Measurements from ENCODE around the gene PRRC1.

The PRRC1 gene

DNA sequence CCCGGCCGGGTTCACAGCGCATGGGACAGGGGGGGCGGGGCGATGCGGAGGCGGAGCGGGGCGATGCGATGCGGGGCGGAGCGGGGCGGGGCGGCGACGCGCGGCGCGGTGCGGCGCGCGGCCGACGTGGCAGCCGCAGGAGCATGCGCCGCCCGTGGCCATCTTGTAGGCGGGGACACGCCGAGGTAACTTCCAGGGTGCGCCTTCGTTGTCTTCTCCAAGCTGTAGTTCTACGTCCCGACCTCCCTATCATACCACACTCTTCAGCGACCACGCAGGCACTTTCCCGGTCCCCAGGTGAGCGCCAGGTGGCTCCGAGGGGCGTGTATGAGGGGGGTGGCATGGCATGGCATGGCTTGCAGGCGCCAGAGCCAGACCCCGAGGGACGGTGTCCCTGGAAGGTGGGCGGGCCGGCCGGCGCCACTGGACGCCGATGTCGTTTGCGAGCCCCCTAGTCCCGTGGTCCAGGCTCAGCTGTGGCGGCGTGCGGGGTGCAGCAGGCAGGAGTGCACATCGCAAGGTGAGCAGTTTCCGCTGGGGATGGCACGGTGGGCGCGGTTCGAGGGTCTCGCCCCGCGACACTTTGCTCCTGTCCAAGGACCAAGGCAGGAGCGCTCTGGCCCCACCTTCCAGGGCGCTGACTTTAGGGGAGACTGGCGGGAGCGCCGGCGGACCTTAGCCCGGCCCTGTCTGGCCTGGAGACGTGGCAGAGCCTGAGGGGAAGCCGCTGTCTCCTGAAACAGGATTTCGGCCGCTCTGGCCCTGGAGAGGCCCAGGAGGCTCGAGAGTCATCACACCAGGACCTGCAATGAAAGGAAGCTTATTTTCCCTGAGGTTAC lies at the start of gene PRRC1:
TSS of gene PRRC1 (plus strand) at position 161 of the 839 bp plus-strand sequence. CDS start 5,840 bp downstream, outside the sequence.
- in situ Hi-C loops (cut with MboI; ENCODE audit: low sequenced_read_pairs): no loop called here

- in situ Hi-C loops (cut with MboI; ENCODE audit: low sequenced_read_pairs): no loop called here
Observed at GRCh38 chr5:127471211-127471610, 46.2 kb upstream of the PRRC1 start.

DNA sequence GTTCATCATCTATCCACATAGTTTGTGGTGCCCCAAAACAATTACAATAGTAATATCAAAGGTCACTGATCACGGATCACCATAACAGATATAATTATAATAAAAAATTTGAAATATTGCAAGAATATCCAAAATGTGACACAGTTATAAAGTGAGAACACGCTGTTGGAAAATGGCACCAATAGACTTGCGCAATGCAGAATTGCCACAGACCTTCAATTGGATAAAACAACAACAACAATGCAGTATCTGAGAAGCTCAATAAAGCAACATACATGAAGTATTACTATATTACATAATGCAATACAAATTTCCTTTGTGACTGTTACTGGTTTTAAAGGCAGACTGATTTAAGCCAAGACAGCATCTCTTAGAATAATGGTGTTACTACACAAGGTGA lies 44.7 kb upstream of the PRRC1 start:
- in situ Hi-C loops (cut with MboI; ENCODE audit: low sequenced_read_pairs): no loop called here

DNA sequence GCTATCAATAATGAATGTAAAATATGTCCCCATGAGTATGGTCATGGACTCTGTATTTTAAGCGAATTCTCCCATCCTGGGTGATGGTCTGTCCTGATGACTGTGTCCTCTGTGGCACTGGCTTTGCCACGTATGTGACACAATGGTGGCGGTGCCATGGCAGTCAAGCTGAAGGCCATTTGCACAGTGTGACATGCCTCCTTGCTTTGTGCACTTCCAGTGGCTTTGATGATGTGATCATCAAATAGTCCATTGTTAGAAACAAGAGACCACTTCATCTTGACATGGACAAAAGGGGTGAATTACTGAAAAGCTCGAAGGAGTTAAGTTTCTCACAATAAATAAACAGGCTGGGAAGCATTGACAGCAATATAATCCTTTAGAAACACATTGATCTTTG lies 31.0 kb upstream of the PRRC1 start:
- in situ Hi-C loops (cut with MboI; ENCODE audit: low sequenced_read_pairs): no loop called here

DNA sequence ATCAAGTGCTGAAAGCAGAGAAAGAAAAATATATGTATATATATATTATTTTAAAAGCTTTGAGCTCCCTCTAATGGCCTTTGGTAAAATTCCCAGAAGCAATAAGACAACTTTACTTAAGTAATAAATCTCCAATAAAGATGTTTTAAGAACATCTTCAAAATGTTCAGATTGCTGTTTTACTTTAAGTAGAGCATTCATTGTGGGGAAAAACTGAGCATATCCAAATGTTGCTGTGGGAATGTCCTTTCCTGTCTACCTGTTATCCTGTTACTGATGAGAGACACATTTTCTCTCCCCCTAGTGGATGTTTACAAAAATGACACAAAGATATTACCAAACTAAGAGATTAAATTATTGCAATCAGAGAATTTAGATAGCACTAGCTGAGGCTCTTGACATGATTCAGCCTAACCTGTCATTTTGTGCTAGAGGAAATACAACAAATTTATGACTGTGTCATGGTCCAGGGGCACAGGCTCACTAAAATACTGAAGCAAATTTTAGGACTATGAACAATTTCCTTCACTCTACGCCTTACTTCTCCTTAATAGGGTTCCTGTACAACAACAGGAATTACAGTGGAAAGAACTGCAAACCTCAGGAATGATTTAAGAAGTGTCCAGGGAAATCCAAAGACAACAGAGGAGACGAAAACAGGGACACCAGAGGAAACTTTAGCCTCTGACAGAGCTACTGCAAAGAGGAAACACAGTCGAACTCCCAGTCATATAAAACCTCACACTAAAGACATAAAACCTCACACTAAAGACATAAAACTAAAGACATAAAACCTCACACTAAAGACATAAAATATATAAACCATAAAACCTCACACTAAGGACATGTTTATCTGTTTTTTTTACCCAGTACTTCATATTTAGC lies 24.3 kb upstream of the PRRC1 start:
- in situ Hi-C loops (cut with MboI; ENCODE audit: low sequenced_read_pairs): no loop called here

DNA sequence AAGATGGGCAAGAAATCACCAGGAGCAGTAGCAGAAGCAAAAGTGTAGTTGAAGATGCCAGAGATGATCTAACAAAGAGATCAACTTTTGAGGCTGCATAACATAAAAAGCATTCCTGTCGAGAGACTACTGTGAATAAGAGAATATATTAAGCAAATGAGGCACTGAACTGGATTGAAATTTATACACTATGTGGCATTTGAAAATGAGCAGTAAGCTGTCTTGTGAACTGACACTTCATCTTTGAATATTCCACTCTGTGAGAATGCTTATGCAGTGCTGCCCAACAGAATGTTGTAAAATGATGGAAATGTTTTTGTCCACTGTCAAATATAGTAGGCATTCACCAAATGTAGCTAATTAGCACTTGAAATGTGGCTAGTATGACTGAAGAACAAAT lies 18.9 kb upstream of the PRRC1 start:
- in situ Hi-C loops (cut with MboI; ENCODE audit: low sequenced_read_pairs): no loop called here

- in situ Hi-C loops (cut with MboI; ENCODE audit: low sequenced_read_pairs): no loop called here
Observed at GRCh38 chr5:127505905-127506304, 11.5 kb upstream of the PRRC1 start.

- in situ Hi-C loops (cut with MboI; ENCODE audit: low sequenced_read_pairs): no loop called here
Observed at GRCh38 chr5:127506616-127507015, 10.8 kb upstream of the PRRC1 start.

DNA sequence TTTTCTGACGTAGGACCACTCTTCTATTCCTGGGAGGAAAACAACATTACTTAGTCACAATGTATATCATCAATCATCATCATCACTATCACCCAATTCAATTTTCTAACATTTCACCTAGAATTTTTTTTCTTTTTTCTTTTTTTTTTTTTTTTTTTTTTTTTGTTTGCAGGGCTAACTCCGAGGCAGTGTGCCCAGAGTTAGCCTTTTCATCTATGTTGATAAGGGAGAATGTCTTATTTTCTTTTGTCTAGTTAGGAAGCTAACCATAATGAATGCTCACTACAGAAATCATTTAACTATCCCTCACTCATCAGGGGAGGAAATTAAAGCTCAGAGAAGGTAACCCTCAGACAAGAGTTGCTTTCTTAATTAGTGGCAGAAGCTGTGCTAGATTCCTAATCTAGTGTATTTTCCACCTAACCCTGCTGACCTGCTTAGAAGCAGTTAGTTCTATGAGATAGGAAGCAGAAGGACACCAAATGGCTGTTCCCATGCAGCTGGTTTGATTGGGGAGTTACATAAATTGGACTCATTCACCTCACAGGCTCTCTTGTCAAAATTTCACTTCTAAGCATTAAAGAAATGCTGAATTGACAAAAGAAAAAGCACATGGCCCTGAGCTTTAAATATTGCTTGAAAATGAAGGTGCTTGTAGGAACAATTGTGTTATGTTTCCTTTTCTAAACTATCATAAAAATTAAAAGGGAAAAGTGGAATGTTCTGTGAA lies 8.6 kb upstream of the PRRC1 start:
- in situ Hi-C loops (cut with MboI; ENCODE audit: low sequenced_read_pairs): no loop called here

GRCh38 chr5:127513408-127513970 lies 4.0 kb upstream of the PRRC1 start:
- in situ Hi-C loops (cut with MboI; ENCODE audit: low sequenced_read_pairs): no loop called here

- in situ Hi-C loops (cut with MboI; ENCODE audit: low sequenced_read_pairs): no loop called here
Observed at GRCh38 chr5:127514816-127515215, 2.6 kb upstream of the PRRC1 start.

- in situ Hi-C loops (cut with MboI; ENCODE audit: low sequenced_read_pairs): no loop called here
Observed at GRCh38 chr5:127515693-127516440, 1.6 kb upstream of the PRRC1 start.

DNA sequence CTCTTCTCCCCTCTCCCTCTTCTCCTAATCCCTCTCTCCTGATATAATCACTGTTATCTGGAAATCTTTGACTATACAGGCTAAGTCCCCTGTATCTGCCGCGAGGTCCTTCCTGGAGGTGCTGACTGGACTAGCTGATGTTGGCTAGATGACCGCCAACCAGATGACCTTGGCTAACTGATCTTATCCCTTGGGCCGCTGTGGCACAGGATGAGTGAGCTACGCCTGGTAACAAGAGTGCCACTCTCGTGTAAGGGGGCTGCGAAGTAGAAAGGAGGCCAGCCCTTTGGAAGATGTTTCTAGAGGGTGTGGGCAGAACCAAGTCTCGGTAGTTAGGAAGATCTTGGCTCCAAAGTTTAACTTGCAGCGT lies 345 bp upstream of the PRRC1 start:
- in situ Hi-C loops (cut with MboI; ENCODE audit: low sequenced_read_pairs): no loop called here

DNA sequence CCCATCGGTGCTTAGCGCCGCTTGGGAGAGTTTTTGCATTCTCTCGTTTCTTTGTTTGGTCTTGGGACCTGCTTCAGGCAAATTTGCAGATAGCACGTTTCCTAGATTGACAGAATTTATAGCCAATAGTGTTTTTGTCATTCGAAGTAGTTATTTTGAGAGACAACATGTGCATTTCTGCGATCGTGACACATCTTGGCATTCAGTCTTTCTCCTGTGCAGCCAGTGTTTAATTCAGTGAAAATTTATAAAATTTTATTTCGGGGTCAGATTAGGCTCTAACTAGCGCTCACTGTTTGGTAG lies 830 bp downstream of the PRRC1 start:
- in situ Hi-C loops (cut with MboI; ENCODE audit: low sequenced_read_pairs): no loop called here

GRCh38 chr5:127519527-127519926 lies 2.1 kb downstream of the PRRC1 start:
- in situ Hi-C loops (cut with MboI; ENCODE audit: low sequenced_read_pairs): no loop called here

DNA sequence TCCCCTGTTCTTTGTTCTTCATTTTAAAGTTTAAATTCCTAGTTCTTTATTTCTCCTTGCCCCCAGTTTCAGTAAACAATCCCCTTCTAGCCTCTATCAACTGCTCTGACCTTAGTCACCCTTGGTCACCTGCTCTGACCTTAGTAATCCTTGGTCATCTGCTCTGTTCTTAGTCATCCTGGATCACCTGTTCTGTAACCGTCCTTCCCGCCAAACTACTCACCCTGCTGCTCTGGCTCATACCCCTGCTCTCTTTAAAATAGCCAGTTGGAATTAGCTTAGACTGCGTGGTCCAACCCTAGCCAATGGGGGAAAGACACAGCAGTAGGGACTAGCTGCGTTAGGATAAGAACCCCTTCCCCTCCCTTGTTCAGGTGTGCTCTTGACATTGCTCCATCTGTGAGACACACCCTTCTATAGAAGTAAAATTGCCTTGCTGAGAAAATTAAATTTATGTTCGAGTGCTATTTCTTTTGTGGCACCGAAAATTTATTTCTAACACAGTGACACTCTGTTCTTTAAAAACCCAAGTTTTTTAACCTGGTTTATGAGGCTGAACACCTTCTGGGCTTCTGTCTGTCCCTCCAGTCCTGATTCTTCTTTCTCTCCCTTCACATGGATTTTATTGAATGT lies 3.8 kb downstream of the PRRC1 start:
- in situ Hi-C loops (cut with MboI; ENCODE audit: low sequenced_read_pairs): no loop called here

- in situ Hi-C loops (cut with MboI; ENCODE audit: low sequenced_read_pairs): no loop called here
Observed at GRCh38 chr5:127525181-127525580, 7.7 kb downstream of the PRRC1 start.

- in situ Hi-C loops (cut with MboI; ENCODE audit: low sequenced_read_pairs): no loop called here
Observed at GRCh38 chr5:127529904-127530682, 12.7 kb downstream of the PRRC1 start.

- in situ Hi-C loops (cut with MboI; ENCODE audit: low sequenced_read_pairs): no loop called here
Observed at GRCh38 chr5:127536687-127537086, 19.2 kb downstream of the PRRC1 start.
